HG03095 (cell line): ENCODE results near the gene UBE2D2.
A peak's percentile ranks its signal among the peaks of the same experiment; 100 is the strongest.
"Not testable (repeated sequence)": the region's sequence is repeated elsewhere in the genome, so short reads cannot be mapped to it uniquely, and the experiment has no call there.

Experiments
- ATAC-seq: cut with Tn5 transposase; IDR thresholded peaks from one replicate; pipeline ENCODE4 v1.9.1; 2021; ENCODE audit warnings: moderate library complexity; ENCODE audit not compliant: unreplicated experiment

The UBE2D2 gene

GRCh38 chr5:139546593-139546992 is 14.5 kb upstream of the UBE2D2 start:
- ATAC-seq: not testable (repeated sequence)

GRCh38 chr5:139549162-139549894 is 11.8 kb upstream of the UBE2D2 start:
- no peak for ATAC-seq

GRCh38 chr5:139550051-139550872 is 10.9 kb upstream of the UBE2D2 start:
- not testable (repeated sequence) for ATAC-seq

DNA sequence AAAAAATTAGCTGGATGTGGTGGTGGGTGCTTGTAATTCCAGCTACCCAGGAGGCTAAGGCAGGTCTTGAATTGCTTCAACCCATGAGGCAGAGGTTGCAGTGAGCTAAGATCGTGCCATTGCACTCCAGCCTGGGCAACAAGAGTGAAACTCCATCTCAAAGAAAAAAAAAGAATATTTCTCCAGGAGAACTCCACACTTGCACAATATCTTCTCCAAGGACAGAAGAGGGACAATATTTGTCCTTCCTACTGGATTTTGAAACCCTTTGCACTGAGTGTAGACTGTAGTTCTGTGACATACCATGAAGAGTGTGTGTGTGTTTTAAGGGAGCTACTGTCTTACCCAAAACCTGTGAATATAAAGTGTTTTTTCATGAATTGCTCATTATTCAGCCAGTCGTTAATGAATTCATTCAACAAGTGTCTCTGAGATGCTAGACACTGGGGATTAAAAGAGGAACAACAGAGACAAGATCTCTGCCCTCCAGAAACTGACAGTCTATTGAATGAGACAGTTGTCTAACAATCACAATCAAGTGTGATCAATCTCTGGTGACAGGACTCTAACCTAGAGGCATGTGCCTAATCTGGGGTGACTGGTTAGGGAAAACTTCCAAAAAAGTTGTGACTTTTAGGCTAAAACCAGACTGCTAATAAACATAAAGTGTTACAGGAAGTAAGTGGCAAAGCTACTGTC is 9.8 kb upstream of the UBE2D2 start:
- no peak for ATAC-seq

DNA sequence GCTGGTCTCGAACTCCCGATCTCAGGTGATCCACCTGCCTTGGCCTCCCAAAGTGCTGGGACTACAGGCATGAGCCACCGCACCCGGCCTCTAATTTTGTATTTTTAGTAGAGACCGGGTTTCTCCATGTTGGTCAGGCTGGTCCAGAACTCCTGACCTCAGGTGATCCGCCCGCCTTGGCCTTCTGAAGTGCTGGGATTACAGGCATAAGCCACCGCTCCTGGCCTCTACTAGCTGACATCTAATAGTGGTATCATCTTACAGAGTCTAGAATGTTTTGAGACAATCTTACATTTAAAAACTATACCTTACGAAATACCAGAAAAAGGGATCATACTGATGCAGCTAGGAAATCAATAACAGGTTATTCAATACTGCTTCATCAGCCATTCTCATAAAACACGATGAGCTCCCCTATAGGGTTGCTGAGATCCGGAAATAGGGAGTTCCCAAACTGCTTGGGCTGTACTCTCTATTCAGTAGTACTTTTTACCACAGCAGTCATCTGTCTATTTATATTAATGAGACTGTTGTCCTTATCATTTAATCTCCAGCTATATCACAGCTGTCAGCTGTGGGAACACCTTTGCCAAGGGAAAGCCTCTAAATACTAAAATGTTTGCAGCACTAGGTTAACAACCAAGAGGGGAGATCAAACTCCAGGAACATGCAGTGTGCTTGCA is 8.1 kb upstream of the UBE2D2 start:
- ATAC-seq: no peak

- no peak for ATAC-seq
These were observed 6.9 kb upstream of the UBE2D2 start for GRCh38 chr5:139554264-139554663.

- no peak for ATAC-seq
These were observed 3.3 kb upstream of the UBE2D2 start for GRCh38 chr5:139557811-139558210.

DNA sequence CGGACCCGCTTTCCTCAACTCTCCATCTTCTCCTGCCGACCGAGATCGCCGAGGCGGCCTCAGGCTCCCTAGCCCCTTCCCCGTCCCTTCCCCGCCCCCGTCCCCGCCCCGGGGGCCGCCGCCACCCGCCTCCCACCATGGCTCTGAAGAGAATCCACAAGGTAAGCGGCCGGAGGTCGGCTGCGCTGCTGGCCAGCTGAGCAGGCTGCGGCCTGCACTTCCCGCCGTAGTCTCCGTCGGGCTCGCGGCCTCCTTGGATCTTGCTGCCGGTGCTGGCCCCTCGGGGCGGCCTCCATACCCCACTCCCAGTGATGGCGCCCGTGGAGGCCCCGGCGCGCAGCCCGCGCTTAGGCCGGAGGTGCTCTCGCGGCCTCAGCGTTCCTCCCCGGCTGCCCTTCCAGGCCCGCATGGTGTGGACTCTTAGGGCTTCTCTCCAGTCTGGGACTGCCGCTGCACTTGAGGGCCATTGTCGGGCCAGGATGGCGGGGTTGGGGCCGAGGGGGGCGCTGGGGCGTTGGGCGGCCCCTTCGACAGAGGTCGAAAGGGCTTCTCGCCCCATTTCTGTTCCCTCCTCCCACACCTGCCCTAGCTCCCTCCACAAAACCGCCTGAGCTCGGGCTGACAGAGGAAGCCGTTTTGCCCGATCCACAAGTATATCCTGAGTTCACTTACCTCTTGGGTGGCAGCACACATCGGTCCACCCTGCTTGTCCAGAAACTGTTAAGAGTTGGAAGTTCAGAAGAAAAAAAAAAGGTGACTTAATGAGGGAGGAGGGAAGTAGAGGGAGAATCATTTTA is 714 bp downstream of the UBE2D2 start:
- ATAC-seq: peak; percentile 15

DNA sequence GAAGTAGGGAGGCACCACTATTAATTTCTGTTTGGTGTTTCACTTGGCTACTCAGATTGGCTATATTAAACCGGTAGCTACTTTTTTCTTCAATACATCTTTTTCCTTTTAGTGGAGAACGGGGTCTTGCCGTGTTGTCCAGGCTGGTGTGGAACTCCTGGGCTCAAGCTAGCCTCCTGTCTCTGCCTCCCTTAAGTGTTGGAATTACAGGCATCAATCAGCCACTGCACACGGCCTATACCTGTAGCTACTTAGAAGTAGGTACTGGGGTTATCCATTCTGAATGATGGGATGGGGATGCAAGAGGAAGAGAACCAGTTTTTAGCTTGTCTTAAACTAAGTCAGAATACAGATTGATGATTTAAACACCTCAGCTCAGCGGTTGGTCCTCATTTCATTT is 1.7 kb downstream of the UBE2D2 start:
- ATAC-seq: no peak

- peak; percentile 39 for ATAC-seq
These were observed 4.5 kb downstream of the UBE2D2 start for GRCh38 chr5:139565411-139566305.

DNA sequence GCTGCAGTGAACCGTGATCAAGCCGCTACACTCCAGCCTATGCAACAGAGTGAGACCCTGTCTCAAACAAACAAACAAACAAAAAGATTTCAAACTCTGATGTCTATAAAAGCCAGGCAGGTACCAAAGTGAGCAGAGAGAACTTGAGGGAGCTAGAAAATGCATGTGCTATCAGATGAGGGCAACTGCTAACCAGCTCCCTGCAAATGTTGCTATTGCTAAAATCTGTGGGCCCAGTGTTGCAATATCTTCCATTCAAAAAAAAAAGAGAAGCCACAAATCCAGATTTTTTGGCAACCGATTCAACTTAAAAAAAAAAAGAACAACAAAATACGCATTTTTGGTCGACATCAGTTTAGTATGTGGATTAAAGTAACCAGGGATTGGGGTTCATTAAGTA is 5.5 kb downstream of the UBE2D2 start:
- no peak for ATAC-seq

GRCh38 chr5:139569270-139569955 is 8.3 kb downstream of the UBE2D2 start:
- no peak for ATAC-seq

DNA sequence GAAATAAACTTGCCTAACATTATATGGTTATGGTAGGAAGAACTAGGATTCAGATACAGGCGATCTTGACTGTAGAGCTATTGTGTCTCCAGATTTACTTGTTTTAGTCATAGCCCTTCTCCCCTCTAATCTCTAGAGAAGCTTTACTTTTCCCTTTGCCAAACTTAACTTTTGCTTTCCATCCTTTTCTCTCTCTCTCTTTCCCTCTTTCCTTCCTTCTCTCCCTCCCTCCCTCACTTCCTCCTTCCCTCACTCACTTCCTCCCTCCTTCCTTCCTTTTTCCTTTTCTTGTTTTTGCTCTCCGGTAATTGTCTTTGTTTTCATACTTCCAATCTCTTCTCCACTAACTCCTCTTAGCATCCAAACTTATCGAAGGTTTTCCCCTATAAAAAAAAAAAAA is 10.4 kb downstream of the UBE2D2 start:
- no peak for ATAC-seq

DNA sequence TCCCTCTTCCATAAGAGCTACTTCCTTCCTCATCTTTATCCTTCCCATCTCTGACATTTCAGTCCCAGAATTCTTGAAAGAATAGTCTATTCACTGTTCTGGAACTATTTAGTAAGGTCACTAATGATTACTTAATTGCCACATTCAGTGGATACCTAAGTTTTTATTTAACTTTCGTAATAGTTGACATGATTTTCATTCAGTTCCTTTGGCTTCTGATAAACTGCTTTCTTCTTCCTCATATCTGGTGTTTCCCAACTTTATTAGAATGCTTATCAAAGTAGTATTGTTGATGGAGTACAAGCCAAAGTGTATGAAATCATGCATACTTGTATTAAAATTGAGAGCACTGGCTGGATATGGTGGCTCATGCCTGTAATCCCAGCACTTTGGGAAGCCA is 10.8 kb downstream of the UBE2D2 start:
- no peak for ATAC-seq

DNA sequence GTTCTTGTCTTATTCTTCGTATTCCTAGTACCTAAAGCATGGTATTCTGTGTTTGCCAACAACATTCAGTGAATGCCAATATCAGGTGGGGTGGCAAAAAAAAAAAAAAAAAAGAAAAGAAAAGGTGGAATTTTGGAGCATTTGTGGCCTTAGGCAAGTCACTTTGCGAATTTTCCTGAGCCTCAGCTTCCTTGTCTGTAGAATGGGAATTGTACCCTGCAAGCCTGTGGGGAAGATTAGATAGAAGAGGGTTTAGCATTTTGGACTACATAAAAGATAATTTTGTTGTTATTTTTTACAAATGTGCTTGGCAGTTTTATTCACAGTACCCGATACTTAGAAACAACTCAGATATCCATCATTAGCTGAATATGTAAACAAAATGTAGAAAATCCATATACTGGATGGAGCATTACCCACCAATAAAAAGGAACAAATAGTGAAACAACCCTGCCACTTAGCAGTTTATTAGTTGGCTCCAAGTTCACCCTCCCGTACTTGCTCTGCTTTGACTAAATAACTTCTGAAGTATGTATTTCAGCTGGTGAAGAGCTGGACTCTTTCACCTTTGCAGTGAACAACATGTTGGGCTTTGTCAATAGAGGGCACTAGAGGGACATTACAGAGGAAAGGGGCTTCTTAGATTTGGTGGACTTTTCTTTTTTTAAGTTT is 13.6 kb downstream of the UBE2D2 start:
- no peak for ATAC-seq

- no peak for ATAC-seq
These were observed 14.1 kb downstream of the UBE2D2 start for GRCh38 chr5:139575313-139575646.

GRCh38 chr5:139575751-139576150 is 14.6 kb downstream of the UBE2D2 start:
- no peak for ATAC-seq

DNA sequence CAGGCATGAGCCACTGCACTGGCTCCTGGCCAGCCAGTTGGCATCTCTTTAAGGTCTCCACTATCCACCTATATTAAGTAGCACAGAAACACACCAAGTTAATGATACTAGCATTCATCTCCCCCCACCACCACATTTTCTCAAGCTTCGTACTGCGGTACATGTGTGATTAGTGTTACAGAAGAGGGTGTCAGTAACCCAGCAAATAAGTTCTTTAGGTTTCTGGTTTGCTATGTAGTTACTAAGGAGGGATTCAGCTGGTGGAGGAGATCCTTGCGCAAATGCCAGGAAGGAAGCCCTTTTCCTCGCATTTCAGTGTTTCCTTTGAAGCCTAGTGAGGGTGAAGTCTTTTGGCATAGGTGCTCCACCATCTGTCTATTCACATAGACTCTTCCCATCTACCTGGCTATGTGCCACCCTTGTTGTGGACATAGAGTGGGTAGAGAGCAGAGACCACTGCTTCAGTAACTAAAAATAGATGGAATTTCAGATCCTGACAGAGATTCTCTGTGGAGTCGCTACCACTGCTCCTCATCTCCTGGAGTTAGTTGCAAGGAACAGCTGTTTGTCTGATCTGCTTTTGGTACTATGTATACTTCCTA is 16.7 kb downstream of the UBE2D2 start:
- no peak for ATAC-seq
